Subcutaneous abdominal adipose tissue (tissue), 5 donors: Measurements from ENCODE around the gene BNC2.

Experiments used
- H3K27ac ChIP-seq: one replicate; pipeline ENCODE4 v1.7.0; 2013; ENCODE audit warnings: low read depth, mild to moderate bottlenecking, inconsistent platforms, low read length, moderate library complexity
- H3K27me3 ChIP-seq, 5 donors: one replicate each; pipeline ENCODE4 v1.7.0; 2013; ENCODE audit warnings: low read length in 5 of 5, inconsistent platforms in 1 of 5; ENCODE audit not compliant: control insufficient read depth in 5 of 5, insufficient read depth in 4 of 5
- H3K36me3 ChIP-seq, 5 donors: one replicate each; pipeline ENCODE4 v1.7.0; 2013; ENCODE audit warnings: low read length in 5 of 5; ENCODE audit not compliant: control insufficient read depth in 5 of 5, insufficient read depth in 5 of 5
- H3K4me1 ChIP-seq, 5 donors: one replicate each; pipeline ENCODE4 v1.7.0; 2013; ENCODE audit warnings: low read length in 5 of 5, mild to moderate bottlenecking in 3 of 5, moderate library complexity in 1 of 5; ENCODE audit not compliant: control insufficient read depth in 5 of 5, insufficient read depth in 5 of 5
- H3K4me3 ChIP-seq, 5 donors: one replicate each; pipeline ENCODE4 v1.7.0; 2013; ENCODE audit warnings: low read length in 5 of 5, low read depth in 1 of 5
- H3K9ac ChIP-seq, 5 donors: one replicate each; pipeline ENCODE4 v1.7.0; 2013; ENCODE audit warnings: low read length in 5 of 5, mild to moderate bottlenecking in 4 of 5, moderate library complexity in 3 of 5
- H3K9me3 ChIP-seq, 5 donors: one replicate each; pipeline ENCODE4 v1.7.0; 2013; ENCODE audit warnings: low read length in 5 of 5; ENCODE audit not compliant: control insufficient read depth in 5 of 5
- donor health status: healthy.
- donor health status: healthy.
- donor health status: healthy.
- donor health status: healthy.
- donor health status: healthy.

BNC2 gene

GRCh38 chr9:16602494-16602893, 268.0 kb downstream of the BNC2 start:
- Histone ChIP-seq H3K9me3 (no peaks in the 10 kb centered on the region), H3K9ac (no peak overlapping the region), H3K4me1 (peaks cover 0 to 6% (median 0%) of the 10 kb centered on the region in 5 donors), H3K27ac (no peak overlapping the region), H3K27me3 (no peaks in the 10 kb centered on the region), H3K36me3 (no peaks in the 10 kb centered on the region), H3K4me3 (no peak overlapping the region)

- no peak overlapping the region for H3K27ac ChIP-seq
Observed at GRCh38 chr9:16601991-16602390, 268.5 kb downstream of the BNC2 start.

GRCh38 chr9:16598316-16598715, 272.2 kb downstream of the BNC2 start:
- H3K27ac ChIP-seq, result no peak overlapping the region

More at GRCh38 chr9:16601991-16602390, 268.5 kb downstream of the BNC2 start:
- no peaks in the 10 kb centered on the region for H3K9me3 ChIP-seq
- no peaks in the 10 kb centered on the region for H3K36me3 ChIP-seq
- no peak overlapping the region for H3K9ac ChIP-seq
- H3K4me3 ChIP-seq, result no peak overlapping the region
- peaks cover 0 to 6% (median 0%) of the 10 kb centered on the region in 5 donors for H3K4me1 ChIP-seq
- H3K27me3 ChIP-seq, result no peaks in the 10 kb centered on the region

GRCh38 chr9:16597136-16597535, 273.3 kb downstream of the BNC2 start:
- Histone ChIP-seq H3K27me3 (no peaks in the 10 kb centered on the region), H3K27ac (no peak overlapping the region), H3K36me3 (no peaks in the 10 kb centered on the region), H3K9ac (no peak overlapping the region), H3K9me3 (no peaks in the 10 kb centered on the region), H3K4me3 (no peak overlapping the region), H3K4me1 (peaks cover 0 to 4% (median 0%) of the 10 kb centered on the region in 5 donors)

More at GRCh38 chr9:16598316-16598715, 272.2 kb downstream of the BNC2 start:
- H3K36me3 ChIP-seq, result no peaks in the 10 kb centered on the region
- no peak overlapping the region for H3K9ac ChIP-seq
- no peaks in the 10 kb centered on the region for H3K9me3 ChIP-seq
- peaks cover 0 to 6% (median 2%) of the 10 kb centered on the region in 5 donors for H3K4me1 ChIP-seq
- H3K4me3 ChIP-seq, result no peak overlapping the region
- no peaks in the 10 kb centered on the region for H3K27me3 ChIP-seq

- H3K36me3 ChIP-seq, result no peaks in the 10 kb centered on the region
- no peaks in the 10 kb centered on the region for H3K27me3 ChIP-seq
- no peaks in the 10 kb centered on the region for H3K9me3 ChIP-seq
- H3K9ac ChIP-seq, result no peak overlapping the region
- H3K4me1 ChIP-seq, result peaks cover 0 to 4% (median 0%) of the 10 kb centered on the region in 5 donors
- H3K27ac ChIP-seq, result no peak overlapping the region
- H3K4me3 ChIP-seq, result no peak overlapping the region
Observed at GRCh38 chr9:16595227-16595626, 275.2 kb downstream of the BNC2 start.

- Histone ChIP-seq H3K4me3 (no peak overlapping the region), H3K9me3 (no peaks in the 10 kb centered on the region), H3K36me3 (no peaks in the 10 kb centered on the region), H3K4me1 (peaks cover 0 to 4% (median 0%) of the 10 kb centered on the region in 5 donors), H3K9ac (no peak overlapping the region), H3K27me3 (no peaks in the 10 kb centered on the region), H3K27ac (no peak overlapping the region)
Observed at GRCh38 chr9:16594787-16595186, 275.7 kb downstream of the BNC2 start.

GRCh38 chr9:16593746-16594145, 276.7 kb downstream of the BNC2 start:
- no peak overlapping the region for H3K4me3 ChIP-seq
- no peaks in the 10 kb centered on the region for H3K36me3 ChIP-seq
- H3K27ac ChIP-seq, result no peak overlapping the region
- peaks cover 0 to 4% (median 0%) of the 10 kb centered on the region in 5 donors for H3K4me1 ChIP-seq
- H3K27me3 ChIP-seq, result no peaks in the 10 kb centered on the region
- no peak overlapping the region for H3K9ac ChIP-seq
- no peaks in the 10 kb centered on the region for H3K9me3 ChIP-seq

- Histone ChIP-seq H3K4me3 (no peak overlapping the region), H3K27ac (no peak overlapping the region), H3K9ac (no peak overlapping the region), H3K27me3 (no peaks in the 10 kb centered on the region), H3K4me1 (peaks cover 0 to 4% (median 0%) of the 10 kb centered on the region in 5 donors), H3K36me3 (no peaks in the 10 kb centered on the region), H3K9me3 (no peaks in the 10 kb centered on the region)
Observed at GRCh38 chr9:16591092-16591491, 279.4 kb downstream of the BNC2 start.

GRCh38 chr9:16585591-16585990, 284.9 kb downstream of the BNC2 start:
- no peaks in the 10 kb centered on the region for H3K27me3 ChIP-seq
- peaks cover 0 to 7% (median 0%) of the 10 kb centered on the region in 5 donors for H3K36me3 ChIP-seq
- no peaks in the 10 kb centered on the region for H3K4me1 ChIP-seq
- H3K4me3 ChIP-seq, result no peak overlapping the region
- no peak overlapping the region for H3K9ac ChIP-seq
- H3K9me3 ChIP-seq, result no peaks in the 10 kb centered on the region
- H3K27ac ChIP-seq, result no peak overlapping the region

GRCh38 chr9:16579872-16580432, 290.5 kb downstream of the BNC2 start:
- peaks cover 0 to 13% (median 5%) of the 10 kb centered on the region in 5 donors for H3K4me1 ChIP-seq
- no peaks in the 10 kb centered on the region for H3K27me3 ChIP-seq
- no peaks in the 10 kb centered on the region for H3K9me3 ChIP-seq
- no peak overlapping the region for H3K27ac ChIP-seq
- no peak overlapping the region for H3K4me3 ChIP-seq
- H3K9ac ChIP-seq, result no peak overlapping the region
- H3K36me3 ChIP-seq, result peaks cover 0 to 7% (median 0%) of the 10 kb centered on the region in 5 donors
